K562 (cell line): Measurements from ENCODE around the gene ANXA3. TPM values are rescaled to one million over a fixed set of nuclear protein-coding genes. Genes with fewer than 3 reads are reported as not detected.

Experiments
- CEBPB ChIP-seq: fragments of 450-650 bp; IDR thresholded peaks from 2 replicates; pipeline ENCODE4 v1.6.1; 2016; ENCODE audit warnings: missing genetic modification characterization, missing compliant biosample characterization
- DEAF1 ChIP-seq: fragments of 450-650 bp; formaldehyde crosslinking; IDR thresholded peaks from 2 replicates; pipeline ENCODE4 v1.4.0; 2020; ENCODE audit warnings: mild to moderate bottlenecking, moderate library complexity
- DMBX1 ChIP-seq: fragments of 250-450 bp; sonication (Bioruptor Pico); IDR thresholded peaks from 2 replicates; pipeline ENCODE4 v1.8.0; 2022; ENCODE audit warnings: inconsistent platforms, mild to moderate bottlenecking, moderate library complexity, borderline replicate concordance
- GTF2E2 ChIP-seq: fragments of 200-800 bp; sonication (Bioruptor generic); IDR thresholded peaks from 2 replicates; pipeline ENCODE4 v1.6.1; 2016; ENCODE audit warnings: missing genetic modification characterization, missing compliant biosample characterization
- HDAC6 ChIP-seq: IDR thresholded peaks from 2 replicates; pipeline ENCODE4 v1.6.1; 2012; ENCODE audit warnings: low read depth, mild to moderate bottlenecking, control low read depth, inconsistent platforms, low read length, moderate library complexity
- HLTF ChIP-seq: fragments of 450-650 bp; IDR thresholded peaks from 2 replicates; pipeline ENCODE4 v1.6.1; 2016
- HMGXB4 ChIP-seq: sonication (generic); formaldehyde crosslinking; IDR thresholded peaks from 2 replicates; pipeline ENCODE4 v1.8.1; 2023; ENCODE audit warnings: mild to moderate bottlenecking, missing genetic modification reagents
- HNRNPUL1 ChIP-seq: fragments of 200-400 bp; formaldehyde crosslinking; IDR thresholded peaks from 2 replicates; pipeline ENCODE4 v1.6.1; 2017; ENCODE audit warnings: low read length
- KDM5B ChIP-seq: fragments of 200-600 bp; sonication (generic); IDR thresholded peaks from 2 replicates; pipeline ENCODE4 v1.6.1; 2012; ENCODE audit warnings: low read depth, mild to moderate bottlenecking, moderate library complexity, low read length, control low read depth, inconsistent platforms; ENCODE audit not compliant: insufficient replicate concordance
- KLF13 ChIP-seq: fragments of 450-650 bp; IDR thresholded peaks from 2 replicates; pipeline ENCODE4 v1.6.1; 2016; ENCODE audit warnings: missing genetic modification characterization, low read depth, mild to moderate bottlenecking, missing compliant biosample characterization, moderate library complexity, borderline replicate concordance
- MLX ChIP-seq, 2 experiments: fragments of 450-650 bp in 1 of 2; sonication (generic) in 1 of 2; formaldehyde crosslinking; conservative IDR thresholded peaks; 2 replicates each; pipeline versions ENCODE4 v1.4.0 to v1.8.1; 2020 to 2022; ENCODE audit warnings: mild to moderate bottlenecking in 1 of 2, missing genetic modification reagents in 1 of 2
- PHB ChIP-seq: fragments of 250-450 bp; sonication (Bioruptor Pico); IDR thresholded peaks from 2 replicates; pipeline ENCODE4 v1.5.0; 2021
- PHB2 ChIP-seq: fragments of 450-650 bp; IDR thresholded peaks from 2 replicates; pipeline ENCODE4 v1.6.1; 2017; ENCODE audit warnings: low read depth
- PML ChIP-seq: IDR thresholded peaks from 2 replicates; pipeline ENCODE4 v1.6.1; 2012; ENCODE audit warnings: low read length, inconsistent platforms
- POU5F1 ChIP-seq: fragments of 150-350 bp; IDR thresholded peaks from 2 replicates; pipeline ENCODE4 v1.6.1; 2014; ENCODE audit warnings: borderline replicate concordance, low read length, low read depth, mild to moderate bottlenecking; ENCODE audit not compliant: partially characterized antibody
- RAD51 ChIP-seq: fragments of 450-650 bp; IDR thresholded peaks from 2 replicates; pipeline ENCODE4 v1.7.1; 2016; ENCODE audit warnings: low read depth, mild to moderate bottlenecking, borderline replicate concordance
- SAFB2 ChIP-seq: fragments of 200-400 bp; formaldehyde crosslinking; IDR thresholded peaks from 2 replicates; pipeline ENCODE4 v1.6.1; 2018; ENCODE audit warnings: borderline replicate concordance, low read length, low read depth, moderate library complexity; ENCODE audit not compliant: severe bottlenecking
- SIX5 ChIP-seq, 2 experiments: IDR thresholded peaks; 2 replicates each; pipeline ENCODE4 v1.6.1; 2011; ENCODE audit warnings: low read length in 2 of 2, borderline replicate concordance in 1 of 2, low read depth in 1 of 2, mild to moderate bottlenecking in 1 of 2, moderate library complexity in 1 of 2; ENCODE audit not compliant: insufficient read depth in 1 of 2
- SLC30A9 ChIP-seq: fragments of 250-450 bp; sonication (Bioruptor Pico); IDR thresholded peaks from 2 replicates; pipeline ENCODE4 v1.8.0; 2022; ENCODE audit warnings: mild to moderate bottlenecking, moderate library complexity
- SRSF7 ChIP-seq: fragments of 200-400 bp; formaldehyde crosslinking; optimal IDR thresholded peaks from 2 replicates; pipeline ENCODE3; 2017; ENCODE audit warnings: mild to moderate bottlenecking, low read depth, low read length
- TAF7 ChIP-seq: fragments of 450-650 bp; IDR thresholded peaks from 2 replicates; pipeline ENCODE4 v1.6.1; 2016; ENCODE audit warnings: missing genetic modification characterization, missing compliant biosample characterization
- TEAD4 ChIP-seq, 2 experiments: sonication (generic) in 1 of 2; formaldehyde crosslinking in 1 of 2; IDR thresholded peaks; 2 replicates each; pipeline versions ENCODE4 v1.6.1 to v1.8.0; 2012 to 2022; ENCODE audit warnings: borderline replicate concordance in 1 of 2, inconsistent platforms in 1 of 2, low read length in 1 of 2, mild to moderate bottlenecking in 1 of 2, missing genetic modification reagents in 1 of 2
- ZC3H8 ChIP-seq: fragments of 450-650 bp; IDR thresholded peaks from 2 replicates; pipeline ENCODE4 v1.6.1; 2017
- ZEB2 ChIP-seq: fragments of 450-650 bp; IDR thresholded peaks from 2 replicates; pipeline ENCODE4 v1.6.1; 2016
- ZNF24 ChIP-seq: fragments of 450-650 bp; IDR thresholded peaks from 2 replicates; pipeline ENCODE4 v1.6.1; 2016
- ZNF408 ChIP-seq: fragments of 250-450 bp; sonication (Bioruptor Pico); IDR thresholded peaks from 2 replicates; pipeline ENCODE4 v1.4.0; 2020; ENCODE audit warnings: low read depth, mild to moderate bottlenecking, moderate library complexity
- ZNF644 ChIP-seq: fragments of 200-800 bp; sonication (Bioruptor generic); IDR thresholded peaks from 2 replicates; pipeline ENCODE4 v1.6.1; 2016; ENCODE audit warnings: low read depth, missing genetic modification characterization, missing compliant biosample characterization
- ZZZ3 ChIP-seq: fragments of 450-650 bp; IDR thresholded peaks from 2 replicates; pipeline ENCODE4 v1.6.1; 2016; ENCODE audit warnings: antibody characterized with exemption, mild to moderate bottlenecking, moderate library complexity
- polyA plus RNA-seq, 8 experiments: library from polyadenylated mRNA; depleted of rRNA in 4 of 8; stranded (reverse) in 5 of 8; unstranded in 3 of 8; fragments of >200 nt; fragmentation: Nextera tagmentation in 2 of 8; fragmentation: Illumina TruSeq in 1 of 8; extraction: Ambion mirVana in 2 of 8; extraction: Trizol in 1 of 8; gene quantifications; 2 replicates each; pipeline versions ENCODE4 v1.2.1 to v1.2.3, GENCODE V29; 2011 to 2014; ENCODE audit warnings: inconsistent platforms in 1 of 8, missing spikeins in 1 of 8
- total RNA-seq, 7 experiments: library from RNA; depleted of rRNA in 6 of 7; stranded (reverse); fragments of >200 nt in 6 of 7; fragmentation: Illumina TruSeq in 2 of 7; extraction: Trizol in 2 of 7; gene quantifications; 2 replicates each; pipeline versions ENCODE4 v1.2.1 to v1.2.3, GENCODE V29; 2011 to 2021; ENCODE audit warnings: low replicate concordance in 1 of 7

The ANXA3 gene
- total and polyA plus RNA-seq, 9 of the 15 experiments (the other 6 are each of a cell fraction or from before 2014, with no cell fraction given), result 6.3 to 15.5 (median 9.8) TPM

- TF ChIP-seq SIX5 (IDR thresholded peaks at IDR 0.05; ENCODE audit: borderline replicate concordance in 1 of 2, insufficient read depth in 1 of 2, low read depth in 1 of 2, low read length in 2 of 2) (no peak), MLX (CRISPR knock-in tag; conservative IDR thresholded peaks at IDR 0.05) (no peak), DEAF1 (CRISPR knock-in tag) (no peak), KLF13 (tag) (no peak), TEAD4 (IDR thresholded peaks at IDR 0.05; ENCODE audit: low read length) (peak; percentile 82), TEAD4 (CRISPR knock-in tag; IDR thresholded peaks at IDR 0.05; ENCODE audit: borderline replicate concordance) (no peak), CEBPB (peak; percentile 92), PHB (CRISPR knock-in tag) (no peak), DMBX1 (CRISPR knock-in tag) (peak; percentile 76; the same call in 1 of the 2 replicates), ZNF644 (tag) (no peak), KDM5B (no peak), TAF7 (tag) (no peak), SRSF7 (no peak), SLC30A9 (CRISPR knock-in tag) (no peak), ZZZ3 (no peak), ZNF24 (no peak), HNRNPUL1 (no peak), HDAC6 (no peak), ZC3H8 (no peak), PHB2 (no peak), ZEB2 (no peak), HMGXB4 (no peak), POU5F1 (no peak), SAFB2 (no peak), RAD51 (peak; percentile 94), PML (peak; percentile 57), ZNF408 (CRISPR knock-in tag) (no peak), GTF2E2 (tag) (no peak), HLTF (no peak)
These were observed 78.5 kb downstream of the ANXA3 start (continued) for GRCh38 chr4:78629991-78630541.
